Uterus (tissue), 2 donors: ENCODE data around the gene BHLHA9.

Experiments
- POLR2A ChIP-seq, 2 donors: fragments of 450-650 bp; IDR thresholded peaks; one replicate each; pipeline ENCODE4 v1.6.1; 2016; ENCODE audit warnings: antibody characterized with exemption in 2 of 2, mild to moderate bottlenecking in 1 of 2, moderate library complexity in 1 of 2
- TF ChIP-seq, protein P1 (sequence below), 4 experiments: fragments of 200-600 bp in 2 of 4; fragments of 450-650 bp in 2 of 4; sonication (generic) in 2 of 4; IDR thresholded peaks; one replicate each; pipeline ENCODE4 v1.5.1; 2016 to 2019; ENCODE audit warnings: antibody characterized with exemption in 4 of 4, mild to moderate bottlenecking in 2 of 4, moderate library complexity in 1 of 4

DNA sequence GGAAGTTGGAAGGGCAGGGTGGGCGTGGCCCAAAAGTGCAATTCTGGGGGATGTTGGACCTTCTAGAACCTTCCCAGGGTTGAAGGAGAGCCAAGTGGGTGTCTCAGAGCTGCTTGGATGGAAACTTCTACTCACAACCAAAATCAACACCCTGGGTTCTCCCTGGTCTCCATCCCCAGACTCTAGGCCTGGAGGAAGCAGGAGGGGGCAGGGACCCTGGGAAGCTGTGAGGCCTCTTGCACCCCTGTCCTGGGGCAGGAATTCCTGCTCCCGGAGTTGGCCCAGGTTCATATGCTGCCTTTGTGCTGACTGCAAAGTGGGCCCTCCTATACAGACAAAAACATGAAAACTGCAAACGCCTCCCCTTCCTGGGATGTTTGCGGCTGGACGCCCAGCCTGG, 34.3 kb downstream of the BHLHA9 start:
- TF ChIP-seq, protein P1, sequence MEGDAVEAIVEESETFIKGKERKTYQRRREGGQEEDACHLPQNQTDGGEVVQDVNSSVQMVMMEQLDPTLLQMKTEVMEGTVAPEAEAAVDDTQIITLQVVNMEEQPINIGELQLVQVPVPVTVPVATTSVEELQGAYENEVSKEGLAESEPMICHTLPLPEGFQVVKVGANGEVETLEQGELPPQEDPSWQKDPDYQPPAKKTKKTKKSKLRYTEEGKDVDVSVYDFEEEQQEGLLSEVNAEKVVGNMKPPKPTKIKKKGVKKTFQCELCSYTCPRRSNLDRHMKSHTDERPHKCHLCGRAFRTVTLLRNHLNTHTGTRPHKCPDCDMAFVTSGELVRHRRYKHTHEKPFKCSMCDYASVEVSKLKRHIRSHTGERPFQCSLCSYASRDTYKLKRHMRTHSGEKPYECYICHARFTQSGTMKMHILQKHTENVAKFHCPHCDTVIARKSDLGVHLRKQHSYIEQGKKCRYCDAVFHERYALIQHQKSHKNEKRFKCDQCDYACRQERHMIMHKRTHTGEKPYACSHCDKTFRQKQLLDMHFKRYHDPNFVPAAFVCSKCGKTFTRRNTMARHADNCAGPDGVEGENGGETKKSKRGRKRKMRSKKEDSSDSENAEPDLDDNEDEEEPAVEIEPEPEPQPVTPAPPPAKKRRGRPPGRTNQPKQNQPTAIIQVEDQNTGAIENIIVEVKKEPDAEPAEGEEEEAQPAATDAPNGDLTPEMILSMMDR (IDR thresholded peaks at IDR 0.05), result no peak
- no peak for TF ChIP-seq POLR2A (IDR thresholded peaks at IDR 0.05)
